GM19023 (cell line): ENCODE measurements around the gene MELK.

Experiments
- ATAC-seq: cut with Tn5 transposase; IDR thresholded peaks from one replicate; pipeline ENCODE4 v1.9.1; 2021; ENCODE audit warnings: mild to moderate bottlenecking, moderate library complexity; ENCODE audit not compliant: unreplicated experiment

Gene MELK

DNA sequence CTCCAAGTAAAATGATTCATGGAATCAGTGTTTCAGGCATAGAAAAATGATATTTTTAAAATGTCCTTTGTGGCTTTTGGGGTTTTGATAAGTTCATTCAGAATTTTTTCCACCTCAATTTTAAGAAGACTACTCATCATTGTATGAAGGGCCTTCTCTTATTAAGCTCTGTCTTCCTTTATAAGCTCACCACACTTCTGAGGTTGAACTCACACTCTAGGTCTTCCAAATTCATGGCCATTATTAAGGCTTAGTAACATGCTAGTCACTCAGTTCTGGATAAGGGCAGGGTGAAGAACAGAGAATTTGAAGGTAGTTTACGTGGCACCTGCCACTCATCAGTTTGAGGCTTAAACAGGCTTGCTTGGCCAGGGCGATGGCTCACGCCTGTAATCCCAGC lies 4.2 kb downstream of the MELK start:
- ATAC-seq: no peak

GRCh38 chr9:36584620-36585460 lies 12.1 kb downstream of the MELK start:
- no peak for ATAC-seq

DNA sequence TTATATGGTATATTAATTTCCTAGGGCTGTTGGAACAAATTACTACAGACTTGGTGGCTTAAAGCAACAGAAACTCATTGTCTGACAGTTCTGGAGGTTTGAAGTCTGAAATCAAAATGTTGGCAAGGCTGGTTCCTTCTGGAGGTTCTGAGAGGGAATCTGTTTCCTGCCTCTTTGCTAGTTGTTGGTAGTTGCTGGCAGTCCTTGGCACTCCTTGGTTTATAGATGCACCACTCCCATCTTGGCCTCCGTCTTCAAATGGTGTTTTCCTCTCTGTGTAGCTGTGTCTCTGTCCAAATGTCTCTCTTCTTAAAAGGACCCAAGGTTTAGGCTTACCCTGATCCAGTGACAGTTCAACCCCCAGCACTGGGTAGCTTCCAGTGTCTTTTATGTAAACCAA lies 17.5 kb downstream of the MELK start:
- no peak for ATAC-seq

- ATAC-seq: no peak
These were observed 20.3 kb downstream of the MELK start for GRCh38 chr9:36592801-36593583.

- no peak for ATAC-seq
These were observed 21.5 kb downstream of the MELK start for GRCh38 chr9:36594213-36594612.

GRCh38 chr9:36597412-36598178 lies 24.9 kb downstream of the MELK start:
- no peak for ATAC-seq

DNA sequence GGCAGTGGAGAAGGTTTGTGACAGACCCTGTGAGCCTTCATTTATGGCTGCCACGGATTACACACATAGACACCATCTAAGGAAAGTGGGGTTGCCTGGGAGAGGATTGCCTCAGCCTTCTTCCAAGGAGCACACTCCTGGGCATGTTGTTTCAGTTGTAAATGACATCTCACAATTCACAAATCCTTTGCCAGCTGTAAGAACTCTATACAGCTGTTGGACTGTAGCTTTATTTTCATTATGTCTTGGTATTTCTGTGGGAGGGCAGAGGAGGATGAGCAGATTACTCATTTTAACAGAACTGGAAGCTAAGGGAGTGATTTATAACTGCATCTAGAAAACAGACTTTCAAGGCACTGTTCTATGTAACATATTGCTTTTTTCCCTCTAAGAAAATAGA lies 25.6 kb downstream of the MELK start:
- no peak for ATAC-seq

DNA sequence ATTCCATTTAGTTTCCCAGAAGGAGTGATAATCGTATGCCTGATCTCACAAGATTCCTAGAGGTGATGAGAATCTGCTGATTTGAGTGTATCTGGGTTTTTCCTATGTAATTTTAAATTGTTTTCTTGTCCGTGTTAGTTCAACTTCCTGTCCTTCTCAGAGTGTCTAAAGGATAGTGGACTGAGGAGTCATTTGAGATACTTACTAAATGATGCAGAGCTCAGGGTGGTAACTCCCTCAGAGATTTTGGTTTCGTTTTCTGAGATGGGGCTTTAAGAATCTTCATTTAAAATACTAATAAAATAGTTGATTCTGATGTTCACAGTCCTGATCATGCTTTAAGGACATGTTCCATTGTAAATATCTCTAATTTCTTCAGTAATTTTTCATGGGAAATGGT lies 30.3 kb downstream of the MELK start:
- ATAC-seq: peak; percentile 74

DNA sequence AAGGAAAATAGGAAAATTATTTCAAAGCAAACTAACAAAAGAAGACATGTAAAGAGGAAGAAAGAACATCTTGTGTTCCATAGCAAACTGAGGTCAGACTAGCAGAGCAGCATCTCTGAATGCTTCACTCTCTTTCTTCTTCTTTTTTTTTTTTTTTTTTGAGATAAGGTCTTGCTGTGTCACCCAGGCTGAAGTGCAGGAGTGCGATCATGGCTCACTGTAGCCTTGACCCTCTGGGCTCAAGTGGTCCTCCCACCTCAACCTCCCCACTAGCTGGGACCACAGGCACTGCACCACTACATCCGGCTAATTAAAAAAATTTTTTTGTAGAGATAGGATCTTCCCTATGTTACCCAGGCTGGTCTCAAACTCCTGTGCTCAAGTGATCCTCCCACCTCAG lies 36.6 kb downstream of the MELK start:
- no peak for ATAC-seq

DNA sequence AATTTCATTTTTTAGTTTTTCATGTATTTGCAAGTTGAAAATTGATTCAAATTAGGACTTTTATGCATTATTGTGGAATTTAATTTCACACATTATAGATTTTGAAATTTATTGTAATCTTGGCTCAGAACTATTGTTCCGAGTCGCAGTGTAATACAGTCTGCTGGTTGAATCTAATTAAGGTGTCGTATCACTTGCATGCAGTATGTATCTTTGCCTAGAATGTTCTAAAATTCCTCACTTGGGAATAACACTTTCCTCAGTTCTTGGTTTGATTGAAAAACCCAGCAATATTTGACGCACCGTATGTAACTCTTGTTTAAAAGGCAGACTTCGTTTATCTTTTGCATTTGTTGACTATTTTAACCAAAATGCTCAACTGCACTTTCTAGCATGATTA lies 49.4 kb downstream of the MELK start:
- ATAC-seq: no peak

DNA sequence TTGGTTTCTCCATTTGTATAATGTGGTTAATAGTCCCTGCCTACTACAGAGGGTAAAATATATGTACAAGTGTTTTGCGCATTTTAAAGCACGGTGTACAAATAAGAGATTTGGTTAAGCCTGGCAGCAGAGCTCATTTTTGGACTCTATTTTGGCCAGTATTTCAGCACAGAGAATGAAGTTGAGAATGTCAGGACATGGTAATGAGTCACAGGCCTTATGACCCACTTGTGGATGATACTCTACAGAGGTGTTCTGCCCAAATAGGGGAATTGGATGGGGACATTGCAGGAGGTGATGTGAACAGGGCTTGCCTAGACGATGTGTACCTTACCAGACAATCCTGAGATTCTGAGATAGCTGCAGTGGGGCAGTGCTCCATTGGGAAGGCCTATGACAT lies 50.6 kb downstream of the MELK start:
- ATAC-seq: no peak

- ATAC-seq: no peak
These were observed 52.4 kb downstream of the MELK start for GRCh38 chr9:36625006-36625615.

- no peak for ATAC-seq
These were observed 60.2 kb downstream of the MELK start for GRCh38 chr9:36632892-36633291.

- no peak for ATAC-seq
These were observed 65.0 kb downstream of the MELK start for GRCh38 chr9:36637491-36638270.

DNA sequence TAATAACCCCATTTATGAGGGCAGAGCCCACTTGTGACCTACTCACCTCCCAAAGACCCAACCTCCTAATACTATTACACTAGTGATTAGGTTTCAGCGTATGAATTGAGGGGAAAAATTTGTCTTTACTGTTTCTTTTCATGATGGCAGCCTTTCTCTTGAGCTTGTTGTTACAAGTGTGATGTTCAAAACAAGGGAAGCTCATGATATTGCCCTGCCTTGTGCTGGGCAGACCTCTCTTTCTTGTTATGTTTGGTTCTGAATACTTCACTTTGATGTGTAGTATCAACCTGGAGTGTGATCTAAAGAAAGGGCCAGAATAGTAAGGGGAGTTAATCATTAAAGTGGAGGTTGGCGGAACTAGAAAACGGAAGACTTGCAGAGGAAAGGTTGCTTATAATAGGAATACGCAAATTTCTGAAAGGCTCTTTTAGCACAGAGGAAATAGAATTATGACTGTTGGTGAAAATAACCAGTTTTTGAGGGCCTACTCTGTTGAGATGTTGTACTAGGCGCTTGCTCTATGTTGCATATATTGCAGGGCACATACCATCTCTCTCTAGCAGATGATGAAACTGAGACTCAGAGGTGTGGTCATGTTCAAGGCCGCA lies 68.2 kb downstream of the MELK start:
- peak; percentile 72 for ATAC-seq

DNA sequence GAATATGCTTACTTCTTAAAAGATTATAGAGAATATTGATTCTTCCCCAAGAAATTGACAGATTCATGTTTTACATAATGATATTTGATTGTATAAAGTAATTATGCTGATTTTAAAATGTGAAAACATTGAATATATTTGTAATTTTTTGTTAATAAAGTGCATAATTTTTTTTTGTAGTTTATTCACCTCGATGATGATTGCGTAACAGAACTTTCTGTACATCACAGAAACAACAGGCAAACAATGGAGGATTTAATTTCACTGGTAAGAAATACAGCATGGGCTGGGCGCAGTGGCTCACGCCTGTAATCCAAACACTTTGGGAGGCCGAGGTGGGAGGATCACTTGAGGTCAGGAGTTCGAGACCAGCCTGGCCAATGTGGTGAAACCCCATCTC lies 70.1 kb downstream of the MELK start:
- ATAC-seq: no peak

DNA sequence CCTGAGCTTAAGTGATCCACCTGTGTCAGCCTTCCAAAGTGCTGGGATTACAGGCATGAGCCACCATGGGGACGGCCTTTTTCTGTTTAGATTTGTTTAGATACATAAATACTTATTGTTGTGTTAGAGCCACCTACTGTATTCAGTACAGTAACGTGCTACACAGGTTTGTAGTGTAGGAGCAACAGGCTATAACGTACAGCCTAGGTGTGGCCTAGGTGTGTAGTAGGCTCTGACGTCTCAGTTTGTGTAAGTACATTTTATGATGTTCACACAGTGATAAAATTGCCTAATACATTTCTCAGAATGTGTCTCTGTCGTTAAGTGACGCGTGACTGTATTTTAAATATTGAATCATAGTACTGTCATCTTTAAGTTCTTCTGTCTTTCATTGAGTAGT lies 84.1 kb downstream of the MELK start:
- no peak for ATAC-seq

DNA sequence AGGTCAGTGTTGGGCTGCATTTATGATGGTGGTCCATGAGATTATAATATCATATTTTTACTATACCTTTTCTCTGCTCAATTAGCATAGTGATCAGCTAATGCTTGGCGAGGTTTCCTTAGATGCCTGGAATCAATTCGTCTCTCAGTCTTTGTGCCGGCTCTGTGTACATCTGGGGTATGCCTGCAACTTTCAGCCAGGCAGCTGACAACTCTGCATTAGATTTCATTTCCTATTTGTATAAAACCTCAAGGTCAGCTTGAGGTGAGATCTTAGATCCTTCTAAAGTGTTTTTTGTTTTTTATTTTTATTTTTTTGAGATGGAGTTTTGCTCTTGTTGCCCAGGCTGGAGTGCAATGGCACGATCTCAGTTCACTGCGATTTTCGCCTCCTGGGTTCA lies 86.8 kb downstream of the MELK start:
- no peak for ATAC-seq

GRCh38 chr9:36664806-36665205 lies 92.1 kb downstream of the MELK start:
- no peak for ATAC-seq

- ATAC-seq: no peak
These were observed 92.7 kb downstream of the MELK start for GRCh38 chr9:36665387-36665786.
